ENCODE data around the gene SPNS3. TPM values are rescaled to one million over a fixed set of nuclear protein-coding genes. Genes with fewer than 3 reads are reported as not detected.
A peak's percentile ranks its signal among the peaks of the same experiment; 100 is the strongest.

SPNS3 gene
- total RNA-seq, 3 donors from 2014 or later: 0.38 to 0.72 TPM; not detected in 1

DNA sequence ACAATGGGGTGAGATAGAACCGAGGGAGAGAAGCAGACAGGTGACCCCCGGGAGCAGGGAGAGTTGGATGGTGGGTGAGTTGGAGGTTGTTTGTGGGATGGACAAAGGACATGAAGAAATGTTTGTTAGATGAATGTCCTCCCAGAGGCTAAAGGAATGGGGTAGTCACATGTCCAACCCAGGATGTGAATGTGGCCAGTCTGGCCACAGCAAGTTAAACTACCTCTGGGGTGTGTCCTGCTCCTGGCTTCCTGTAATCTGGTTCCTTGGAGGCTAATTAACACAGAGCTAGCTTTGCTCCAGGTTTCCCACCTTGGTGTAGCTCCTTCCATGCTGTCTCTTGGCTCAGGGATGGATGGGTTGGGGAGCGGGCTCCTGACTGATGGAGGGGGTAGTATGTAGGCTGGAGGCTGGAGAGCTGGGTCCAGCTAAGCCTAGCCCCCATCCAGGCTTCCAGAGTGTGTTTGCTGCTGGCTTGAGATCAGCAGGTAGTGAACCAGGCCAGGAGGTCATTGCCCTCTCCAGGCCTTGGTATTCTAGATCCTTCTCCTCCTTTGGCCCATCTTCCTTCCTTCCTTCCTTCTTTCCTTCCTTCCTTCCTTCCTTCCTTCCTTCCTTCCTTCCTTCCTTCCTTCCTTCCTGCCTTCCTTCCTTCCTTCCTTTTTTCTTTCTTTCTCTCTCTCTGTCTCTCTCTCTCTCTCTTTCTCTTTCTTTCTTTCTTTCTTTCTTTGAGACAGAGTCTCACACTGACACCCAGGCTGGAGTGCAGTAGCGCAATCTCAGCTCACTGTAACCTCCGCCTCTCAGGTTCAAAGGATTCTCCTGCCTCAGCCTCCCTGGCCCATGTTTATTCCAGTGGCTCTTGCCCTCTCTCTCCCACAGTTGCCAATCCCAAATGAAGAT lies 39.3 kb upstream of the SPNS3 start:
- Histone ChIP-seq H3K4me3 (no peak overlapping the region), H3K4me1 (ENCODE audit: low read depth) (peaks cover 4% of the 10 kb centered on the region), H3K36me3 (ENCODE audit: low read depth) (no peaks in the 10 kb centered on the region), H3K9me3 (no peaks in the 10 kb centered on the region)
- no peak for TF ChIP-seq CTCF (IDR thresholded peaks at IDR 0.05)
- DNase-seq (peak in 1 of 3 donors; percentile 33), ATAC-seq (peak; percentile 80)
- intact Hi-C loops (cut with DNase I, micrococcal nuclease): no loop called here

- TF ChIP-seq CTCF (IDR thresholded peaks at IDR 0.05): no peak
- ATAC-seq: no peak
- intact Hi-C loops (cut with DNase I, micrococcal nuclease): no loop called here
- DNase-seq: no peak
- H3K4me3 ChIP-seq: no peak overlapping the region
- peaks cover 4% of the 10 kb centered on the region for H3K4me1 ChIP-seq (ENCODE audit: low read depth)
- H3K9me3 ChIP-seq: no peaks in the 10 kb centered on the region
- H3K36me3 ChIP-seq (ENCODE audit: low read depth): no peaks in the 10 kb centered on the region
Observed at GRCh38 chr17:4395111-4395478, 38.6 kb upstream of the SPNS3 start.

DNA sequence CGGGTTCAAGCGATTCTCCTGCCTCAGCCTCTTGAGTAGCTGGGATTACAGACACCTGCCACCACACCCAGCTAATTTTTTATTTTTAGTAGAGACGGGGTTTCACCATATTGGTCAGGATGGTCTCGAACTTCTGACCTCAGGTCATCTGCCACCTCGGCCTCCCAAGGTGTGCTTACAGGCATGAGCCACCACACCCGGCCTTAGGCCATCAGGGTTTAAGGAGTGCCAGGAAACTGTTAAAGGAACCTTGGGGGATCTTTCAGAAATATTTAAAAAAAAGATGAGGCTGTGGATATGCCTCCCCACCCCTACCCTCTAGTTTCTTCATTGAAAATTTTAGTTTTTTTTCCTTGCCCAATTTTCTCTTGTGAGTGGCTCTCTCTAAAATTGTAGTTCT lies 35.9 kb upstream of the SPNS3 start:
- DNase-seq (no peak), ATAC-seq (no peak)
- peaks cover 4% of the 10 kb centered on the region for H3K4me1 ChIP-seq (ENCODE audit: low read depth)
- no peak overlapping the region for H3K4me3 ChIP-seq
- no peaks in the 10 kb centered on the region for H3K36me3 ChIP-seq (ENCODE audit: low read depth)
- H3K9me3 ChIP-seq: no peaks in the 10 kb centered on the region
- intact Hi-C loops (cut with DNase I, micrococcal nuclease): no loop called here
- no peak for TF ChIP-seq CTCF (IDR thresholded peaks at IDR 0.05)

GRCh38 chr17:4405038-4405669 lies 28.6 kb upstream of the SPNS3 start:
- Histone ChIP-seq H3K36me3 (ENCODE audit: low read depth) (no peaks in the 10 kb centered on the region), H3K4me3 (no peak overlapping the region), H3K9me3 (no peaks in the 10 kb centered on the region), H3K4me1 (ENCODE audit: low read depth) (no peaks in the 10 kb centered on the region)
- ATAC-seq (peak; percentile 37), DNase-seq (no peak)
- TF ChIP-seq CTCF (IDR thresholded peaks at IDR 0.05): no peak
- intact Hi-C loops (cut with DNase I, micrococcal nuclease): no loop called here

DNA sequence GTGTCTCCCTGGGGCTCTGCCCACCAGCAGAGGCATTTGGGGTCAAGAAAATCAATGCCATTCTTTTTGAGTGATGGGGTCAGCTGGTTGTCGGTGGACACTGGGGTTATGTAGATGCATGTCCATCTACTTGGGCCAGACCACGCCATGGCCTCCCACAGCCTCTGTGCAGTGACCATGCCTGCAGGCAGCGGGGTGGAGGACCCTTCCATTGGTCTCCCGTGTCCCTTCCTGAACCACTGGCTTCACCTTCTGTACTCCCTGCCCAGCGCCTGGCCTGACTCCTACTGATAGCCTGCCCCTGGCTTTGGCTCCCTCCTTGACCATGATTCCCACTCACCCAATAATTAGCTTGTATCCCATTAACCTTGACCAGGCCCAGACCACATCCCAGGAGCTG lies 28.0 kb upstream of the SPNS3 start:
- ATAC-seq (no peak), DNase-seq (no peak)
- Histone ChIP-seq H3K36me3 (ENCODE audit: low read depth) (no peaks in the 10 kb centered on the region), H3K4me1 (ENCODE audit: low read depth) (no peaks in the 10 kb centered on the region), H3K4me3 (no peak overlapping the region), H3K9me3 (no peaks in the 10 kb centered on the region)
- intact Hi-C loops (cut with DNase I, micrococcal nuclease): no loop called here
- no peak for TF ChIP-seq CTCF (IDR thresholded peaks at IDR 0.05)

Measured in mucosa of descending colon (tissue), 3 donors.